Stimulated activated CD4-positive, alpha-beta T cell treated with anti-CD3 and anti-CD28 coated beads, Interleukin-1b, Interleukin-23, amount 100 ng/mL, for 4 hours (primary cell): ENCODE data around the gene EPB41L3.
"Not testable (repeated sequence)": the region's sequence is repeated elsewhere in the genome, so short reads cannot be mapped to it uniquely, and the experiment has no call there.

Source experiments
- DNase-seq, 2 donors: peaks; one replicate each; pipeline ENCODE4 v3.0.0-alpha.2; 2020; ENCODE audit warnings: low read depth in 2 of 2

The EPB41L3 gene

DNA sequence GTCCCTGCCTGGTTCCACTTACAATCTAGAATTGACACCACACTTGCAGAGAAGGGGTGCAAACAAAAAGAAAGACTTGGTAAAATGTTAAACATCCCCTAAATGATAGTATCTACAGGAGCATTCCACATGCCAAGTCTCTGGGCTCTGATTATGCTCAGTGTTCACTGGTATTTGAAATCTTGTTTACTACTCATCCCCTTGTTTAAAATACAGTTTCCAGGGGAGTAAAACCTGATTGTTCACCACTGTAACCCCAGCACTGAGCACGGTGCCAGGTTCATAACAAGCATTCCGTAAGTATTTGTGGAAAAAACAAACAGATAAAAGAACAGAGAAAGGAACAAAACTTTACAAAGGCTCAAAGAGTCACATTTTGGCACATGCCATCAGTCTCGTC, 11.7 kb downstream of the EPB41L3 start:
- no peak for DNase-seq

DNA sequence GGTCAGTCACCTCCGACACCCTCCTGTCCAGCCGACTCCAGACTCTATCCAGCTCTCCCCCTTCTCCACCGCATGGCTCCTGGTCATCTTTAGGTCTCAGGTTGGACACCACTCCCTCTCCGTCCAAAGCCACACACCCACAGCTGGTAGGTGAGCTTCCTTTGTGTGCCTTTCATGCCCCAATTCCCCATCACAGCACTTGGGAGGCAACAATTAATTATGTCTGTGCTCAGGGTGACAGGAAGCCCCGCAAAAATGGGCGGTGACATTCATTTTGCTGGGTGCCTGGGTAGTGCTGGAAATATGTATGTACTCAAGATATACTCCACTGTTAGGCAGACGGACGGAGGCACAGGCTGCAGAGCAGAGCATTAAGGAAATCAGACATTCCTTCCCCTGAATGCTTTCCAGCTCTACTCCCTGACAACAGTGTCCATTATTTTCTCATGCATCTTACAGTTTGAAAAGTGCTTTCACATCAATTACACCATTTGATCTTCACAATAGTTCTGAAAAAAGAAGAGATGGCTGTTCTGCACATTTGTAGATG, 13.1 kb downstream of the EPB41L3 start:
- no peak for DNase-seq

DNA sequence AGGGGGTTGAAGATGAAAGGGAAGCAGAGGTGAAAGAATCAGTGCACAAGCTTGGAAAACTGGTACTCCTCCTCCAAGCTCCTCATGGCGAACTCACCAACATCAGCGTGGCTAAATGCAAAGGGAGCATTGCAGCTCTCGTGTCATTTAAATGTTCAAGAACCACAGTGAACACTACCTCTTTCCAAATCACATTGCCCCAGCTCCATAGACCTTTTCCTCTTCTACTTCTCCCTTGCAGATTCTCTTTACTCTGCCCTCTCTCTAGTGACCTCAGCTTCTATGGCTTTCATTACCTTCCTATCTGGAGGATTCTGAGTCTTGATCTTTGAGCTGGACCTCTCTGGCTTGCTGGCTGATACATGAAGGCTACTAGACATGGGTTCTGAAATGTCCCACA, 14.3 kb downstream of the EPB41L3 start:
- no peak for DNase-seq

DNA sequence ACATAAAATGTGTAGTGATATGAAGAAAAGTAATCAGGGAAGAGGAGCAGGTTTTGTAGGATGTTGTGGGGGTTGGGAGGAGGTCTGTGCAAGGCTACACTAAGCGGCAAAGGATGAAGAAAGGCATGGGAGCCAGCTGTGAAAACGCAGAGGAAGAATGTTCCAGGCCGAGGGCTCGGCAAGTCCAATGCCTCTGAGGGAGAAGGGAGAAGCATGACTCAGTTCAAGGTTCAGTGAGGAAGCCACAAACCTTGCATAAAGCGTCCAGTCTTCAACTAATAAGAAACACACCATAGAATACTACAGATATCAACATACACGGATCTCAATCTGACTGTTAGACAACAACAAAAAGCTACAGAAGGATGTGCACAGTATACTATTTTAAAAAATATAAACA, 16.2 kb downstream of the EPB41L3 start:
- no peak for DNase-seq

DNA sequence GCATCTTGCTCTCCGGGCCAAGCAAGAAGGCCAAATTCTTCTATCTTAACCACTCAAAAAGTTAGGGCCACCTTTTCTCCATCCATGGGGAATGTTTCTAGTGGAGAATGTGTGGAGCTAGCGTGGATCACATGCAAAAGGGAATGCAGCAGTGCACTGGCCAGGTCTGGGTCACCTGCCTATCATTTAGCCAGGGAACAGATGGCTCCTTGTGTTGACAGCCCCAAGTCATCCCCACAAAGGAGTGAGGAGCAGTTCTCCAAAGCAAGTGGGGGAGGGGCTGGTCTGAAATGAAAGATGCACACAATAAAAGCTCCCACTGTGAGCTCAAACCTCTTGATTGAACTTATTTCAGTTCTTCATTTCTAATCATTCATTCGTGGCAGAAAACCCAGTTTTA, 19.1 kb downstream of the EPB41L3 start:
- DNase-seq: no peak

DNA sequence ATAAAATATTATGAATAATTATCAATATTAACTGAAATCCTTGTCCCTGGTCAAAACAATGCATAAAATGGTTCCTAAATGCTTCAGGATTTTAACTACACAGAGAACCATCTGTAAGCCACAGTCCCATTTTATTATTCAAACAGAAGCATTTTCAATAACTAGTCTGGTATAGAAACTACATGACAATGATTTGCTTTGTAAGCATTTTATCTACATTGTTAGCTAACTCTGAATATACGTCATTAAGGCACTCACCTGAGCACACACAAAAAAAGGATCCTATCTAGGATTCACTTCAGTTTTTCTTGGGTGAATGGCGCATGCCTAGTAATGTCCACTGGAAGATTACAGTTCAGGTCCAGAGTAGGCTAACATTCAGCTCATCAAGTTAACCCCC, 22.8 kb downstream of the EPB41L3 start:
- no peak for DNase-seq

DNA sequence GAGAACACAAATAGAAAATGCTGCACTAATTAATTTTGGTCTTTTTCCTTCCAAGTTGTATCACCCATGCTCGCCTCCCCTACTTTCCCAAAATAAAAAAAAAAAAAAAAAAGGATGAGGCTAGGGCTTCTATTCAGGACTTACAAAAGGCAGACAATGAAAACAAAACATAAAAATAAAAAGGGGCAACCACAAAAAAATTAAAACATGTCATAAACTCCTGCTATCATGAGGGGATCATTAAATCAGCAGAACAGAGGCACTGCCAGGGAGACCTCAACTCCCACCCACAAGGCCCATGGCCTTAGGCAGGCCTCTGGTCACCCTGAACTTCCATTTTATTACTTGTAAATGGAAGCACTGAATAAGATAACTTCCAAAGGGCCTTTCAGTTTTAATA, 23.3 kb downstream of the EPB41L3 start:
- no peak for DNase-seq

DNA sequence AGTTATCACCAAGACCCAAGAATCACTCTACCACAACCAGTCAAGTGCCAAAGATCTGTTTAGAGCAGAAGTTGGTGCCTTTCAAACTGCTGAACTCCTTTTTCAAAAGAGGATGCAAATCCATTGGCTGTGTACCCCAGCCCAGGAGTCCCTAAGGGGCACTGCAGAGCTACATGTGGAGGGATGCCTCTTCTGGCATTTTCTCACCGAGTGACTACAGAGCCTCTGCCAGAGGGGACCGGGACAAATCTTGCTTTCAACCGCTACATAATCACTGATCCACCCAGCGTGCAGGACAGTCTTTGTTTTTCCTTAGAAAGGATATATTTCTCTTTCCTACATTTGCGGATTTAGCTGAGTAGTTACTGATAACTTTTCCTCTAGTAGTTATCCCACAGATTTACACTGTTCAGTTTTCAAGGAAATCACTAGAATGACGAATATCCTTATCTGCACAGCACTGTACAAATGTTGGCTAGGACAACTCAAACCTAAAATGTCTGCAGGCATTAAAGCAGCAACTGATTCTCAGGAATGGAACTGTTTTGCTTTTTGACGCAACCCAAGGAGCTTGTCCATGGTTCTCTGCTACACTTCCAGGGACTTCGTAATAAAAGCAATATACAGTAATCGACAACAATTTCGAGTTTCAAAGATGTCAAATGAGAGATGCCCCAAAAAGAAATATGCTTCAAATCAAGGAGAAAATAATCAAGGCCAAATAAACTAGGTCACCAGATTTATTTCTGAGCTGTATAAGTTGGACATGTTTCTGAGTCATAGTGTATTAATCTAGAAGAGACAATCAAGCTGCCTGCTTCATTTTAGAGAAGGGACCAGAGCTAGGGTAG, 24.1 kb downstream of the EPB41L3 start:
- DNase-seq: no peak

DNA sequence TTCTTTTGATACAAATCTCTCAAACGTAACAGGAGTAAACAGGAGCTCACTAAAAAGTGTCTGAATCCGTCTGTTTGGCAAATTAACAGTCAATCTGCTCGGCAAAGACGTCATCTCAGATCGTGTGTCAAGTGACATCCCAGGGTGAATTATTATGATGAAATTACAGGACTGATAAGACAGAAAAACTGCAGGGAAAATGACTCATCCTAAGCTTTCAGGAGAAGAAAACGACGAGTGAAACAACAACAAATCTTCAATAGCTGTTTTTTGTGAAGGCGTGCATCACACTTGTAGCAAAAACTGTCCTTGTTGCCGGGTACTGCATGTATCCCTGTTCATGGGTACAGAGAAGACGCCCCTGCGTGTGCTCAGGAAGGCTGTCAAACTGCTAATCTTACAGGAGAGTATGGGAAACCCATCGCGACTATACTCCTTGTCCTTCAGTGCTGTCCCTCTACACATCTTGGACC, 24.9 kb downstream of the EPB41L3 start:
- DNase-seq: no peak

DNA sequence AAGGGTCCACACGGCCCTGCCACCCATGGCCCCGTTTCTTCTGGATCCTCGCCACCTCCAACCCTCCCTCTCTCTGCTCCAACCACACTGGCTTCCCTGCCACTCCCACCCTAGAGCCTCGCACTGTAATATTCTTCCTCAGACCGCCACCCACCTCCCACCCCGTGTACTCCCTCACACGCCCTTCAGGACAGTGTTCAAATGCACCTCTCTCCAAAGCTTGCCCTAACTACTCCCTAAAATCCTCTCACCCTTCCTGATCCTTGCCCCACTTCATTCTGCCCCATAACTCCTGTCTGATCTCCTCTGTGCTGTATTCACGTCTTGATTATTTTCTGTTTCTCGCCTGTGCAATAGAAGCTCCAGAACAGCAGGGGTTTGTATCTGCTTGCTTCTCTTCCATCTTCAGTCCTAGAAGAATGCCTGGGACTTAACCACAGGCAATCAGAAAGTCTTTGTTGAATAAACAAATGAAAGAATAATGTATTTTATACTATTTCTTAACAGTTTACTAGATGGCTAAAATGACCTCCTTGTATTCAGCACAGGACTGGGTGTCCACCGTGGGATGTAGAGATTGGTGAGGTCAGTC, 25.5 kb downstream of the EPB41L3 start:
- DNase-seq: no peak

DNA sequence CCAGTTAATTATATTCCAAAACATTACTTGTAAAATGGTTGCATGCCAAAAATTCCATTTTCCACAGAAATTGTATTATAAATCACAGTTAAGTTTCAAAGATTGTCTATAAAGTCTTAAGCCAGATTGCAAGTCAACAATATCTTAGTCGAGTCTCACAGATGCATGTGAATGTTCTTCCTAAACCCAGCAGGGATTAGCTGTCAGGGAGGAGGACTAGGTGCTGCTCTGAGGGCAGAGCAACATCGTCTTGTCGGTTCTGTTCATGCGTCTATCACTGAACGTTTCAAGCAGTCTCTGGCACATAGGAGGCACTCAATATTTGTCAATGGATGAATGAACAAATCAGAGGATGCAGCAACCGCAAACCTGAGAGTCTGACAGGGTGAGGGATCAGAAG, 27.0 kb downstream of the EPB41L3 start:
- no peak for DNase-seq

DNA sequence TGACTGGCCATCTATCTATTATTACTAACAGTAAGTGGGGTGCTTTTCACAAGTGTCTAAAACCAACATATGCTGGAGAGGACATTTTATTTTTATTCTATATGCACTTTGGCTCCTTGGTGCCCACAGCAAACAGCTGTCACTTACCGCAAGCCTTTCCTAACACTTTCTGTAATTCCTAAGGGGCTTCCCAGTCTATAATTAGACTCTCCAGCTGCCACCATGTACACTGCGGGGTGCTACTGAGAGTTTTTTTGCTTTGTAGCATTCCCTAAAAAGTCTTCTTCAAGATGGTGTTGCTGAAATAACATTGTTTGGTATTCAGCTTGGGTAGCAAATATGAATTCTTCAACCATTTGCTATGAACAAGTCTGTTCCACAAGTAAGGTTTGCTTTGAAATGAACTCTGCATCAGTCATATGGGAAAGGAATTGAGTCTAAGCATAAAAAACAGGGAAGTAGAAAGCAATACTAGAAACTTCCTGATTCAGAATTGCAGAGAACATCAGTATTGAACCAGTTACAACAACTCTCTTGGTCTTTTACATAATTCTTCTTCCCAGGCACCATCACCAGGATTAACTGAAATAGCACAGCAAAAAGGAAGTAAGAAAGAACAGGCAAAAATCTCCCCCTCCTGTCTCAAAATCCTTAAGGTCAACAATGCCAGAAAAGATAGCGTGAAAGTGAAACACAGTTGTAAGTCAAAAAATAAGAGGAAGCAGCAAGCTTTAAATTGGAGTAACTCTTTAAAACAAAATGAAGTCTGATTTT, 28.6 kb downstream of the EPB41L3 start:
- no peak for DNase-seq

DNA sequence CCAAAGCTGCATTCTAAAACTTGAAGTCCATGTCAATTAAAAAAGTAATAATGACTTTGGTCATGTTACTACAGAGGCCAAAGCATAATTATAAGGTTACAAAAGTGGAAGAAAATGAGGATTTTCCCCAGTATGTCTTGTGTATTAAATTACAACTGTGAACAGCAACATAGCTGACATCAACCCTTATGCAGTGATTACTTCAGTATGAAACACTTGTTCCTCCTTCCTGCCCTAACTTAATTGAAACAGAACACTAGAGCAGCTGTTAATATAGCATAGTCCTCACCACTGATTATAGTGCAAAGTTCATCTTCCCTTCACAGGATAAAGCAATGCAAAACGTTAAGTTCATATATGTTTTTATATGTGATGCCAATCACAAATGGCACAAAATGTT, 29.9 kb downstream of the EPB41L3 start:
- no peak for DNase-seq

DNA sequence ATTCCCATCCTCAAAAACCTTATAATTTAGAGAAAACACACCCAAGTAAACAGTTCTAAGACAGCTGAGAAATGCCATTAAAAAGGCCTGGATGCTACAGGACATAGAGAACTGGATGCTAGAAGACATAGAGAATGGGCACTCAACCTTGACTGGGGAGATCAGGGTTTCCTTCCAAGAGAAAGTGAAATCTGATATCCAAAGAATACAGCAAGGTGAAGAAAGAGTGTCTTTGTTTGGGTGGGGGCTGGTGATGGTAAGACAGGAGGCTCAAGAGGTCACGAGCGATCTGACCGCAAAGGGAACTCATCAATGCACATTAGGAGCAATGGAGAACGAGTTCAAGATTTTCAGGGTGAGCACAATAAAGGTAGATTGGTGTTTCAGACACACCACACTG, 31.6 kb downstream of the EPB41L3 start:
- DNase-seq: no peak

DNA sequence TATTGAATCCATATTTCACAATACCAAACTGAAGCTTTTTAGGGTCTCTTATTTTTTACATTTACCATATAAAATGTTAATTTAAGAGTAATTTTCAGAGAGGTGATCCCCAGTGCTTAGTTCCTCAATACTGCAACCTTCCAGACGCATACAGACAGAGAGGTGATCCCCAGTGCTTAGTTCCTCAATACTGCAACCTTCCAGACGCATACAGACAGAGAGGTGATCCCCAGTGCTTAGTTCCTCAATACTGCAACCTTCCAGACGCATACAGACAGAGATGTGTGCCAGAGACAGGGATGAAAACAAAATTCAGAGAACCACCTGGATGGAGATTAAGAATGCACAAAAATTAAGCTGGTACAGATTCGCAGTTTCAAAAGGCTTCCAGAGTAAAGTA, 32.3 kb downstream of the EPB41L3 start:
- DNase-seq: not testable (repeated sequence)

DNA sequence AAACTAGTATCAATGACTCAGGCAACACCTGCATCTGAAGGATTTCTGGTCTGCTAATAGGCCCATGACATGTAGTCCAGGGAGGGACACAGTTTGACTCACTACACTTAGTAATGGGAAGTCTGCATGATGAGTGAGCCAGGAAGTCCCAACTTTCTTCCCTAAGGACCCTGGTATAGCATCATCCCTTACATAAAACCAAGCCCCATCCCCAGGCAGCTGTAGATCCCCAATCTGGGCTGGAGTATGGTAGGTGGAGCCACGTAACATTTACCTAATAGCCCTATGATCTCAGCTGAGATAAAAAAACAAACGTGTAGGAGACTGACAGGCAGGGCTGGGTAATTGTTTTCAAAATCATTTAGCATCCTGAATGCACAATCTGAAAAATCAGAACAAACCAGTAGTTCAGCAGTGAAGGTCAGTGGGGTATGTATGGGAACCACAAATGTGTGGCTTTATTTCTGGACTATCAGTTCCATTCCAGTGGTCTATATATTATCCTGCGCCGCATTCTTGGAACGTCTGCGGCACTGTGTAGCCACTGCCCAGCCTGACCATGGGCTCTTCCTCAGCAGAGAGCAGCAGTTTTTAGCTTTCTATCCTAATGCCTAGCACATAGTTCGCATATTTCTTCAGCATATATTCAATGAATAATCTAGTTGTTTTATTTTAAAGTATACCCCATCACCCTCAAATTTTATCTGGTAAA, 33.5 kb downstream of the EPB41L3 start:
- no peak for DNase-seq

DNA sequence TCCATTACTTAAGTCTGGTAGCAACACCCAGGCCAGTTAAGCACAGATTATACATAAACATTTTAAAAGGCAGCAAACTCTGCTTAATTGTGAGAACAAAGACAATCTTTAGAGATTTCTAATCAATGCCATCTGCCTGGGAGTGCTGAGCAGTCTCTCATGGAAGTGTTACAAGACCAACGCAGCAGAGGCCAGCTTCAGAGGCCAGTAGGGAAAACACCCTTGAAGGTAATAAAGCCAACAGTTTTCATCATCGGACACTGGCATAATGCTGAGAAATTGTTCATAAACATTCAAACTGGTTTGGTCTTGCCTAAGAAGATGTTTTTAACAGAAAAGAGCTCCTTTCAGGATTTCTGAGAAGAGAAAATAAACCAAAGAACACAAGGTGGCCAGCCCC, 35.0 kb downstream of the EPB41L3 start:
- DNase-seq: no peak

DNA sequence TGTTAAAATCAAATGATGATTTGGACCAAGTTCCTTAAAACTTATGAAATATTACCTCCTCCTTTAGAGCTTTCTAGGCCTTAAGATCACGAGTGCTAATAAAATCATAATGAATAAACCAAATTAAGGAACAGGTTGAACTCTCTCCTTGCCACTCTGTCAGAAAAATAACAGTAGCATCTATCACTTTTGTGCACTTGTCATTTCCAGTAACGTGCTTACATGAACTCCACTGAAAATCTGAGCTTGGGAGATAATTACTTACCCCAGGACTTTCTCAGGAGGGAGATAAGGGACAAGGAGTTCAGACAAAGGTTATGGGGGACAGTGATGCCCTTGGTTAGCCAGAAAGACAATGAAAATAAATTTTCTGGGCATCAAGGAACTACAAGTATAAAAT, 36.0 kb downstream of the EPB41L3 start:
- DNase-seq: no peak

DNA sequence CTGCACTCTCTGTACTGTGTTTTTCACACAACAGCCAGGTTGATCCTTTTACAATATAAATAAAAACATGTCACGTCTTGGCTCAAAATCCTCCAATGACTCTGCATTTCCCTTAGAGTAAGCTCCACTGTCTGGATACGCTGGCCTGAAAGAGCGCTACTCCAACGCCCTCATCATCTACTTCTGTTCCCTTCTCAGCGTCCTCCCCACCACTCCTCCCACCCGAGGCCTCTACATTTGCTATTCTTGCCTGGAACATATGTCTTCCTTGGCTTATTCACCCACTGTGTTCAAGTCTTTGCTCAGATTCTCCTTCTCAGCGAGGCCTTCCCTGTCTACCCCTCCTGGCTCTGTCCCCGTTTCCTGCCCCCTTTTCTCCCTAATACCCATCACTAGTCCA, 37.6 kb downstream of the EPB41L3 start:
- no peak for DNase-seq

DNA sequence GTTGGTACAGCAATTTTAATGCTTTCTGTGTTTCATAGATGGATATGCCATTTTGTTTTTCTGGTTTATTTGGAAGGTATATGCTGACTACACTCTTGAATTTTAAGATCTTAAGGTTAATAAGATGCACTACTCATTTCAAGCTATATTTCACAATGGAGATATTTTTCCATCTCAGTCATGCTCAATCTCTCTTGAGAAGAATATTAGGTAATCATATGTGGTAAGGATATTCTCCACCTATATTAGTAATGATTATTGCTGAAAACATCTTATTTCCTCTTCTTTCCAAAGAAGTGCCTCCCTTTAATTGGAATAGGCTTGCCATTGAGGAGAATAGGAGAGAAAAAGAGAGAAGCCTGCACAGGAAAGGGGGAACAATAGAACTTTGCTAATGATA, 40.1 kb downstream of the EPB41L3 start:
- no peak for DNase-seq

DNA sequence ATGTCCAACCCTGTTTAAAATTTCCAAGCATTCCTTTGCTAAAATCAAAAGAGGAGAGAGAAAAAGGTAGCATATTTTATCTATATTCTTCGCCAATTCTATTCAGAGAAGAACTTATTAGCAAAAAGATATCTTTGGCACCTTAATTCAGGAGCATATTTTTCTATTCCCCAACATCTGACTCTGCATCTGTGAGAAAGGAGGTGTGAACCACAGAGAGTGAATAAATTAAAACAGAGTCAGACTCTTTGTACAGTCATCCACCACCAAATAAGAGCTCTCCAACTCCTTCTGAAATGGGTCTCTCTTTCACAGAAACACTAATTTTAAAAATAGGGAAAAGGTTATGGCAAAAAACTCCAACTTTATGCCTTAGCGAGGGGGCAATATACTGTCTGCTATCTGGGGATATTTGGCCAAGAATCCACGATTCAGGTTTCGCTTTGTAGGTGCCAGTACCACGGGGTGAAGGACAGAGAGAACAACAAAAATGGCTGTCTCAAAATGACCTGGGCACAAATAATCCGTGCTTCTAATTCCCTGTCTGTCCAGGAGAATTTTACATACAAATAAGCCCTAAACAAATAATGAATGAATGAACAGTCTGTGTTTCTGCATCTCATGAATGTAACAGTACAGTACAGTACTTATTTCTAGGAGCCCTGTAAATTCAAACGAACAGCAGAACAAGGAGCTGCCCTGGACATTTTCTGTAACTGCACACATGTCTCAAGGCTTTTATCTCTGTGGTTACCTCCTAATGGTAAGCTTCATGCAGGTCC, 43.4 kb downstream of the EPB41L3 start:
- DNase-seq: no peak
